GM18858 (cell line): ENCODE measurements around the gene PTPRN.
"Not testable (repeated sequence)": the region's sequence is repeated elsewhere in the genome, so short reads cannot be mapped to it uniquely, and the experiment has no call there.

Experiments
- ATAC-seq: cut with Tn5 transposase; IDR thresholded peaks from one replicate; pipeline ENCODE4 v1.9.1; 2021; ENCODE audit not compliant: unreplicated experiment

Gene PTPRN

DNA sequence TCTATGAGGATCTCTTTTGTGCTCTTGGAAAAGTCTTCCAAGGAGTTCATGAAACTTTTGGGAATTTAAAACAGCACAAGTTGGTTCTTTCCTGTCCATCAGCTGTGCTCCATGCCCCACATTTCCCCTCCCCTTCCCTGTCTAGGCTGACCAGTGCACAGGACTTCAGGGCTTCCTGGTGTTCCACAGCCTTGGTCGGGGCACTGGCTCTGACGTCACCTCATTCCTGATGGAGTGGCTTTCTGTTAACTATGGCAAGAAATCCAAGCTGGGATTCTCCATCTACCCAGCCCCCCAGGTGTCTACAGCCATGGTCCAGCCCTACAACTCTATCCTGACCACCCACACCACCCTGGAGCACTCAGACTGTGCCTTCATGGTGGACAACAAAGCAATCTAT, 38.2 kb downstream of the PTPRN start:
- no peak for ATAC-seq

DNA sequence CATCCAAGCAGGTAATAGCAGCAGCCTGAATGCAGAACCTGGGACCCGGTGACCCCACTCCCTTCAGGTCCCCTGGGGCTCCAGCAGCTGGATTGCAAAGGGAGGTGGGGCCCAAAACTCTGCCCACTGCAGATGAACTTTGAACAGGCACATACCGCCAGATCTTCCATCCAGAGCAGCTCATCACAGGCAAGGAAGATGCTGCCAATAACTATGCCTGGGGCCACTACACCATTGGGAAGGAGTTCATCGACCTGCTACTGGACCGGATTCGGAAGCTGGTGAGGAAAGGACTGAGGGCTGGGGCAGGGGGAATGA, 39.2 kb downstream of the PTPRN start:
- ATAC-seq, result no peak

DNA sequence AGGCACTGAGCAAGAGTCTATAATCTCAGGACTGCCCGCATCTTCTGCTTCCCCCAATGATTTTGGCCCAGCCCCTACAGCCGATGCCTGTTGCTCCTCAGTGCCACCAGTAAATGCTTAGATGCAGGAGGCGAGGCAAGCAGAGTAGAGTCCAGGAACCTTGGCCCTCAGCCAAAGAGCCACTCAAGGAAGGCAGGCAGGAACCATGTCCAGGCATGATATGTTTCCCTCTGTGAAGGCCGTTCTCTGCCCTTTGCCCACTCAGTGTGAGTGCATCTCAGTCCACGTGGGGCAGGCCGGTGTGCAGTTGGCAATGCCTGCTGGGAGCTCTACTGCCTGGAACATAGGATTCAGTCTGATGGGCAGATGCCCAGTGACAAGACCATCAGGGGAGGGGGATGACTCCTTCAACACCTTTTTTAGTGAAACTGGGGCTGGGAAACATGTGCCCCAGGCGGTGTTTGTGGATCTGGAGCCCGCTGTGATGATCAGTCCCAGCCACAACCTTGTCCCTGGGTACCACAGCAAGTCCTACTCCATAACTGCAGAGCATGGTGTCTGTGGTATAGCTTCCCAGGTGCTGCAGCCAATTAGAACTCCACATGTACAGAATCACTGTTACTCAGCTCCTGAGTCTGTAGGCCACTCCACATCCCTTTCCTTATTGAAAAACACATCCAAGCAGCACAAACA, 39.7 kb downstream of the PTPRN start:
- no peak for ATAC-seq

DNA sequence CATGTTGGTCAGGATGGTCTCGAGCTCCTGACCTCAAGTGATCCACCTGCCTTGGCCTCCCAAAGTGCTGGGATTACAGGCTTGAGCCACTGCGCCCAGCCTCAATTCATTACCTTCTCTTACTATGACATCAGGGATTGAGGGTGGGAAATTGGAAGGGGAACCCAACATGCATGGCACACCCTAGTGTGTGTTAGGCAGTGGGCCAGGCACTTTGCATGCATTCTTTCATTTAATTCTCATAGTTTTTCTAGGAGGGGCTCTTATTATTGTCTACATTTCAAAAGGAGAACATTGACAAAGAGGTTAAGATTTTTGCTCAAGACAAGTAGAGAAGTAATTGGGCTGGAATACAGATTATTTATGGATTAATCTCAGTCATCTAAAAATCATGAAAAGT, 40.9 kb downstream of the PTPRN start:
- ATAC-seq, result no peak

DNA sequence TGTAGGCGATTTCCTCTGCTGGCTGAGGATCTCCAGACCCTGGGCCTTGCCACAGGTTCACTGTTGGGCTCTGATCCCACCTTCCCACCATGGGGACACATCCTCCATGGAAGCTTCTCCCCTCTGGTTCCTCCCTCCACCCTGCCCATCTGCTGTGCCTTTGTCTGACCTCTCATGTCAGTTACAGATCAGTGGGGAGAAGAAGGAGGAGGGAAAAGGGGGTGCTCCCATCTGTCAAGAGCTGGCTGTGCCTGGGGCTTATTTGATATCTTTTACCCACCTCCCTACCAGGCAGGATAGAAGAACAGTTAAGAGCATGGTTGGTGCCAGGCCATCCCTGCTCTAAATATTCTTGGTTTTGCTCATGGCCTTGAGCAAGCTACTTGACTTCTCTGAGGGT, 42.3 kb downstream of the PTPRN start:
- no peak for ATAC-seq

DNA sequence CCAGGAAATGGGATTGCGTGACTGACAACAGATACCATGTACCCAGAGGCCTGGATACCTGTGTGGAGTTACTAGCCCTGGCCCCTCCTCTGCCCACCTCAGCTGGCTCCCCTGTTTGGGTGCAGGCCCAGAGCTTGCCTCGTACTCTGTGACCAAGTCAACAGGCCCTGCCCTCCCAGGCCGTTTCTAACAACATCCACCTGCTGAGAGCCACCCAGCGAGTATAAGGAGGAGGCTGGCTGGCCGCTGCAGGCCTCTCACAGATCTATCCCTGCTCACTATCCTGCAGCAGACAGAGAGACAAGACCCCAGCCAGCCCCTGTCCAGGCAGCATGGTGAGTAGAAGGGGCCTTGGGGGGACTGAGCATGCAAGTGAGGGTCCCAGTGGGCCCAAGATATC, 43.0 kb downstream of the PTPRN start:
- ATAC-seq, result no peak

DNA sequence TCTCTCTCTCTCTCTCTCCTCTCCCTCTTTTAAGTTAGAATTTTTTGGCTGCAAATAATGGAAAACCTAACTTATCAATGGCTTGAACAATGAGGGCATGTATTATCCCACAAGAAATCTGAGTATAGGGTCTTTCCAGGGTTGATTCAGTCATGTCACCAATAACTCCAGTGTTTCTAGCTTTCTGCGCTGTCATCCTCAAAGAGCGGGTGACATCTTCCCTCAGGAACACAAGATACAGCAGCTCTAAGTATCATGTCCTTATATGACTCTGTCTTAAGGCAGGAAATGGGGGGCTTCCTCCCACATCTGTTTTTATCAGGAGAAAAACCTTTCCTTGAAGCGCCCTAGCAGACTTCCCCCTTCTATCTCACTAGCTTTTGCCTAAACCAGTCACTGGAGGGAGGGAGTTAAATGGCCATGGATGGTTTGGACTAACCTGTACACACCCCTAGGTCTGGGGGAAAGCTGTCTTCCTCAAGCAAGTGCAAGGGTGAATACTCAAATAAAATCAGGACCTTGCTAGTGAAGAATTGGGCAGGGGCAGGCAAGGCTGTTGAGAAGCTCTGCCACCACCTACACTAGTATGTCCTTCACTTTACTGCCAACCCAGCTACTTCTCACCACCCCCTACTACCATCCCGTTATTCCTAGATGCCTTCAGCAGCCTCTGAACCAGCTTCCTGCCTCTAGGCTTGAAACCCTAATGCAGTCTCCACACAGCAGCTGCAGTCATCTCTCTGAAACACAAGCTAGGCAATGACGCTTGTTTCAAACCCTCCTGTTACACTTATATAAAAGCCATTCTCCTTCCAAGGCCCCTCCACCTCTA, 48.0 kb downstream of the PTPRN start:
- no peak for ATAC-seq

DNA sequence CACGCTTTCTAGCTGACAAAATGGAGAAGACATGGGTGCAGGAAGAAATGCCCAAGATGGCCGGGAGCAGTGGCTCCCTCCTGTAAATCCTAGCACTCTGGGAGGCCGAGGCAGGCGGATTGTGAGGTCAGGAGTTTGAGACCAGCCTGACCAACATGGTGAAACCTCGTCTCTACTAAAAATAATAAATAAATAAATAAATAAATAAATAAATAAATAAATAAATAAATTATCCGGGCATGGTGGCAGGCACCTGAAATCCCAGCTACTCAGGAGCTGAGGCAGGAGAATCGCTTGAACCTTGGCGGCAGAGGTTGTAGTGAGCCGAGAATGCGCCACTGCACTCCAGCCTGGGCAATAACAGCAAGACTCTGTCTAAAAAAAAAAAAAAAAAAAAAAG, 50.3 kb downstream of the PTPRN start:
- not testable (repeated sequence) for ATAC-seq

DNA sequence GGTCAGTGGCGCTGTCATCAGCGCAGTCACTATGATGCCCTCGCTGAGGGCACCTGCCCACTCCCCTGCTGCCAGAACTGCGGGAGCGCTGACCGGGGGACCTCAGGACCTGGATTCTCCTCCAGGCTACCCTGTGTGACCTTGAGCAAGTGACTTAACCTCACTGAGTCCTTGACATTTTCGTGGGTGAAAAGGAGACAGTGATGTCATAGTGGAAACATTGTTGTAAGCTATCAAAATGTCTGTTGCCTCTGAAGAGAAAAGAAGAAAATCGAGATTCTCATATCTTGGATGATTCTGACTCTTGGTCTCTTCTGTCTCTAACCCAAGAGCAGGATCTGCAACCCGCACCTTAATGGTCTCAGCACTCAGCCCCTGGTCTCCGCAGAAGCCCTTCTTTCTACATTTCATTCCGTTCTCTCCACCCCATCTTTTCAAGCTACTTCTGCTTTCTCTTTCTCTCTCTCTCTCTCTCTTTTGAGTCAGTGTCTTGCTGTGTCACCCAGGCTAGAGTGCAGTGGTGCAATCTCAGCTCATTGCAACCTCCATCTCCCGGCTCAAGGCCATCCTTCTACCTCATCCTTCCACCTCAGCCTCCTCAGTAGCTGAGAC, 54.5 kb downstream of the PTPRN start:
- ATAC-seq, result peak; percentile 24

DNA sequence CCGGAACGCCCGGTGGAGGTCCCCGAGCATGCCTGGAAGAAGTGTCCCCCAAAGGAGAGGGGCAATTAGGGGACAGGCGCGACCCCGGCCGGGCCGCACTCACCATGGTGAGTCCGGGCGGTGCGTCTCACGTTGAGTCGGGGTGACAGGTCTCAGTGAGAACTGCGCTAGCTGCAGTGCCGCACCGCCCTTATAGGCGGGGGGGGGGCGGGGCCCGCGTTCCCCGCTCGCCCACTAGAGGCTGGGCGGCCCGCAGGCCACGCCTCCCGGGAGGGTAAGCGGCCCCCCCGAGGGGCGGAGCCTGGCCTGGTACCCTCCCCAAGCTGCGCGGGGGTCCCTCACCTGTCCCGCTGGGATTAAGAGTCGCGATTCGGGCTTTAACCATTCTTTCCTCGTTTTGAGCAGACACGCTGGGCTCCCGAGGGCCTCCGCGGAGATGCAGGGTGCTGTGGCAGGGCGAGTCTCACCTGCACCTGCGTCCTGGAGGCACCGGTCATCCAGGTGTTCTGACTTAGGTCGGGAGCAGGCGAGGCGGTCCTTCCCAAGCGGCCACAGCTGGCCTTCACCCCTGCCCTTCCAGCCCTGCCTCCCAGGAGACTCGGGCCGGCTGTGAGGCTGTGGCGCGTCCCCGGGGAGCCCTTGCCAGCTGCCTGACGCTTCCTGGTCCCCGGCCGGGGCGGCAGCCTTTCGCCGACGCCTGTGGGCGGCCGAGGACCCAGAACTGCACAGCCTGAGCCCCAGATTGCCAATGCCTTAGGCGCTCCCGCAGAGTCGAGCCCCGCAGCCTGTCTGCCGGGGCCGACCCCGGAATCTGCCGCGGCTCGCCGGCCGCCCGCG, 55.2 kb downstream of the PTPRN start, which contains the start of gene TUBA4A:
TSS of gene TUBA4A (minus strand) at position 166 of the 837 bp plus-strand sequence. CDS start at position 106, 60 bp downstream.
- peak; percentile 33 for ATAC-seq

DNA sequence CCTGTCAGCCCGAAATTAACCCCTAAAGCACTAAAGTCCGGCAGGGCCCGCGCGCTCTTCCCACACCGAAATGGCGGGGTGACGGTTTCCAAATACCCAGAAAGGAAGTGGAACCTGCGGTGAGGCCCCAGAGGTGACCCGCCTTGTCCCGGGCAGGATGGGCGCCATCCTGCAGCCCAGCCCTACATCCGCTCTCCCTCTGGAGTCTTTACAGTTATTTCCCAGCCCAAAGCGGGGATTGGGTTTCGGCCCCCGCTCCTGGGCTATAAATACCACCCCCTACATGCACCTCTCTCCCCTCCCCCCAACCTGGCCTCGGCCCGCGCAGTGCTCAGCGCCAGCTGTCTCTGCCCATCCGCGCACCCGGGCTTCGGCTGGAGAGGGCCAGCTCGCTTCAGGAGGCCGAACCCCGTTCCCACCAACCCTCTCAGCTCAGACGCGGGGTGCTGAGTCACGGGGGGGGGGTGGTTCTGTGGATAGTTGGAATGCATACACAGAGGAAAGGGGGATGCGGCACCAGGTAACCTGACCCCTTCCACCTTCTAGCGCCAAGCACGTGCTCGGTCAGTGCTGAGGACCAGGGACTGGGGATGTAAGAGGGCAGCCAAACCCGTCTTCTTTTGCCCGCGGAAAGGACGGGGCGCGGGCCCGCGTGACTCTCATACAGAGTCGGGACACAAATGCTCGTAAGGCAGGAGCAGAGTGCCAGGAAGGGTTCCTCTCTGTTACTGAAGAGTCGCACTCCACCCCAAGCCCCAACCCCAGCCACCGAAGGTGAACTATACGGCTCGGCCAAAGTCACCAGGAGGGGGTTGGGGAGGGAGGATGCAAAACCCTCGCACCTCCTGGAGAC, 56.1 kb downstream of the PTPRN start, which contains the start of gene TUBA4B:
TSS of gene TUBA4B (plus strand) at position 344 of the 853 bp plus-strand sequence. CDS start at position 509, 165 bp downstream.
- ATAC-seq, result no peak

DNA sequence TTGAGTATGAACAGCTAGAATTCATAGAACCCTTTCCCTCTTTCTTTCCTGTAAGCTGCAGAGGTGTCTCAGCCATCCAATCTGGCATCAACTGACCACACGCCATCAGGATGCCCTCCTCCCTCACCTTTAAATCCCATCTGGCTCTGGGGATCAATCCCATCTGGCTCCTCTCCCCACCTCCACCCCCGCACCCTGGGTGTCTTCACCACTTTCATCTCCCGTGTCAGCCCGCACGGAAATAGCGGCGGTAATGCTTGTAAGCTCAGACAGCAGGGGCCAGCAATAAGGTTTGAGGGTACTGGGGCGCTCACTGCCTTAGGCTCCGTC, 56.7 kb downstream of the PTPRN start:
- no peak for ATAC-seq

DNA sequence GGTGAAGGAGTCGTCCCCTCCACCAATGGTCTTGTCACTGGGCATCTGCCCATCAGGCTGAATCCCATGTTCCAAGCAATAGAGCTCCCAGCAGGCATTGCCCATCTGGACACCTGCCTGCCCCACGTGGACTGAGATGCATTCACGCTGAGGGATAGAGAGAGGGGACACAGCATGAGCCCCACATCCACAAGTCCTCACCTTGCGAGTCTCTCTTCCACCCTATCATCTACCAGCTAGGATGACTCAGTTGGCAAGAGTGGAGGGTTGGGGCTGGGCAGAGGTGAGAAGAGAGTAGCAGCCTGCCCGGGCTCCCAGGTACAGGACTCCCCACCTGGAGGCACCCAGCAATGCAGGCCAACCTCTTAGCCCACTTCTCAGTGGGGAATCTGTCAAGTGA, 57.1 kb downstream of the PTPRN start:
- no peak for ATAC-seq

DNA sequence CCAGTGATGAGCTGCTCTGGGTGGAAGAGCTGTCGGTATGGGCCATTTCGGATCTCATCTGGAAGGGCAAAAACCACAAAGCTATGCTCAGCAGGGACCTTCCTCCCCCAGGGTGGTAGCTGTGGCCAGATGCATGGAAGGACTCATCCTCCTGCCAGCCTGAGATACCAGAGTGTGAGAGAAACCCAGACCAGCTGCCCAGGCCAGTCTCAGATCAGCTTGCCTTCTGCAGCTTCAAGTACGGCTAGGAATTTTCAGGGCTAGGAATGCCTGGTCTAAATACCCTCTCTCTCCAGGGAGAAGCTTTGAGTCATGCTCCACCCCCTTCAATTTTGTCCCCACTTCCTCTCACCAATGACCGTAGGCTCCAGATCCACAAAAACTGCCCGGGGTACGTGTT, 57.5 kb downstream of the PTPRN start:
- ATAC-seq, result no peak

DNA sequence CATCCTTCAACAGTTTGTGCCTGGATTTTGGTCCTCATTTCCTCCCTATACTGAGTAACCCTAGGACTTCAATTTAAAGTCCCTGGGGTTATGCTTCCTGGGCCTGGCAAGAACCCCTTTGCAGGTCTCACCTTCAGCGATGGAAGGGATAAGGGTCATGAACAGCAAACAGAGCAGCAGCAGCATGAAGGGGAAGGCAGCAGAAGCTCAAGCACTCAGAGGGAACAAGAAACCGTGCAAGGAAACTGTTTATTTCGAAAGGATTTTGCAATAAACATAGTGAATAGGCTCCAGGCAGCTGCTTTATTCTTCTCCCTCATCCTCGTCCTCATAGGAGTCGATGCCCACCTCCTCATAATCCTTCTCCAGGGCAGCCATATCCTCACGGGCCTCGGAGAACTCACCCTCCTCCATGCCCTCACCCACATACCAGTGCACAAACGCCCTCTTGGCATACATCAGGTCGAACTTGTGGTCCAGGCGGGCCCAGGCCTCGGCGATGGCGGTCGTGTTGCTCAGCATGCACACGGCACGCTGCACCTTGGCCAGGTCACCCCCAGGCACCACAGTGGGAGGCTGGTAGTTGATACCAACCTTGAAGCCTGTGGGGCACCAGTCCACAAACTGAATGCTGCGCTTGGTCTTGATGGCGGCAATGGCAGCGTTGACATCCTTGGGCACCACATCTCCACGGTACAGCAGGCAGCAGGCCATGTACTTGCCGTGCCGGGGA, 59.0 kb downstream of the PTPRN start:
- no peak for ATAC-seq

DNA sequence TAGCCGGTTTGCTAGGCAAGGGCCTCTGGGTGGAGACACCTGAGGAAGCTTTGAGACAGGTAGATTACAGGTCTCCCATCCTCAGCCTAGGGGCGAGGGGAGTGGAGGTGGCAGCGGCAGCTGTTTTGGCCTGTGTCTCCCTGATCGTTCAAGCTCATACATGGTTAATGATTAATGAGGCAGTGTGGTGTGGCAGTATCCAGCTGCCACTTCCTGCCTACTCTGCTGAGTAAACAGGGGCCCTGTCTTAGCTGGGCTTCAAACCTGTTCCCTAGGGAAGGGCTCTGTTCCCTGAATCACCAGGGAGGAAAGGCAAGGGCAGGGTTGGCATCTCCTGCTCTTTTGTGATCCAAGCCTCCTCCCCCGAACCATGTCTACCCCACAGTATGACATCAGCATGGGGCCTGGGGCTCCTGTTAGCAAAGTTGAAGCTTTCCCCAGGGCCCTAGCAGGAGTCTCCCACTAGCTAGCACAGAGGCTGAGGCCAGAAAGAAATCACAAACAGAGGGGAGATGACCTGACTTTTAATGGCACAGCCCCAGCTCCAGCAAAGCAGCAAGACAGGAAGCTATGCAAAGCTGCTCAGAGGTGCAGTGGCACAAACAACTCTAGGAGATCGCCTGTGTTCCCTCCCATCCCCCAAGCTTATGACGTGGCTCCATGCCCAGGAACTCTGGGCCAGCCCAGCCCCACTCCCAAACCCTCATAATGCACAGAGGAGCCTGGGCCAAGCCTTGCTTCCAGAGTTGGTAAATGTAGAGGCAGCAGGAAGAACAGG, 59.8 kb downstream of the PTPRN start:
- ATAC-seq, result peak; percentile 32

DNA sequence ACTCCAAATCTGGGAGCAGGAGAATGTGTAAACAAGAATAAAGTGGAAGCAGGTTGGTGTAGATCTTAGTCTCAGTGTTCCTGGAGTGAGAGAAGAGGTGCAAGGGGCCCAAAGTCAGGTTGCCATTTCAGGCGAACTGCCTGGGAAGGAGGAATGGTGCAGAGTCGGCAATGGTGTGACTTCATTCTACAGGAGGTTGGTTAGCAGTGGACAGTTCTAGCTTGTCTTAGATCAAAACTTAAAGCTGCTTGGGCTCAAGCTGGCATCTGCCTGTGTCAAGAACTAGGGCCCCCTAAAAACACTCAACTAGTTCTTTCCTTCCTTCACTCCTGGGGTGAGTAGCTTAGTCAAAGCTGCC, 60.4 kb downstream of the PTPRN start:
- no peak for ATAC-seq

DNA sequence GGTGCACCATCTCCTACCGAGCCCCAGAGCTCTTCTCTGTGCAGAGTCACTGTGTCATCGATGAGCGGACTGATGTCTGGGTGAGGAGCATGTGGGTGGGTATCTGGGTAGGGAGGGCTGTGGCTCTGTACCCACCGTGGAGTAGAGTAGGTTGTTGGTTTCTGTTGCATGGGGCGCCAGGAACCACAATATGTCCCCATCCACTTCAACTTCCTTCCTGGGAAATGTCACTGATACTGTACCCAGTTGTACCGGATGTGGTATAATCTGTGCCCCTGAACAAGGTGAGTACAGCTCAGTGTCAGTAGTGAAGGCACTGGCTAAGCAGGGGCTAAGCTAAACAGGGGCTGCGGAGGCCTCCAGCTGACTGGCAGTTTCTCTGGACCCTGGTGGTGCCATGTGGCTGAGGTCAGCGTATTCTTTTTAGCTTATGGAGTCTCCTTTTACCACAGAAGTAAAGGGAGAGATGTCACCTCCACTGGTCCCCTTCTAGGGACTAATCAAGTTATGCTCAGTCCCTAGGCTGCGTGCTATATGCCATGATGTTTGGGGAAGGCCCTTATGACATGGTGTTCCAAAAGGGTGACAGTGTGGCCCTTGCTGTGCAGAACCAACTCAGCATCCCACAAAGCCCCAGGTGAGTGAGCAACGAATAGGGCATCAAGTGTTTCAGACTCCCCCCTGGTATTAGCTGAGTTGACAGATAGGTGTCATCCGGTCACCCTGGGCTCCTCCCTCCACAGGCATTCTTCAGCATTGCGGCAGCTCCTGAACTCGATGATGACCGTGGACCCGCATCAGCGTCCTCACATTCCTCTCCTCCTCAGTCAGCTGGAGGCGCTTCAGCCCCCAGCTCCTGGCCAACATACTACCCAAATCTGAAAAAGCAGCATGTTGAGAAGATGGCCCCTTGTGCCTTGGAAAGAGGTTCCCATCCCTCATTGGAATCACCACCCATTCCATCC, 61.2 kb downstream of the PTPRN start:
- ATAC-seq, result no peak
